Stimulated activated naive CD4-positive, alpha-beta T cell treated with Interleukin-2 at 50 U/mL for 16 hours (primary cell): Measurements from ENCODE around the gene DLG4.

Experiments used
- DNase-seq: peaks from one replicate; lab custom pipeline; 2025; lab: John Stamatoyannopoulos, UW

The DLG4 gene

GRCh38 chr17:7219812-7220592 lies at the start of gene DLG4, which contains the start of gene ACADVL:
Gene DLG4 (minus strand): TSS chr17:7219836.
Gene ACADVL (plus strand): TSS chr17:7219938. CDS start chr17:7219985, 47 bp downstream.
- peak; percentile 77 for DNase-seq

DNA sequence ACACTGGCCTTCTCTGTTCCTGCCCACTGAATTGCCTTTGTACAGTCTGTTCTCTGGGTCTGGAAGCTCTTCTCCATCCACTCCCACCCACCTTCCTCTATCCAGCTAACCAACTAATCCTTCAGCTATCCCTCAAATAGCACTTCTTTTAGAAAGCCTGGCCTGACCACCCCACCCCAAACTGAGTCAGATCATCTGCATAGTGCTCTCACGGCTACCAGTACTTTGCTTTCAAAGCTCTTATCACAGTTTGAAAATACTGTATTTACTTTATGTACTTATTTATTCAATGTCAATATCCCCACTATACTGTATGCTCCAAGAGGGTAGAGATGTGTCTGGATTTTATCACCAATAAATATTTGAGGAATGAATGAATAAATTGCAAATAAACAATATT lies 47.1 kb upstream of the DLG4 start:
- DNase-seq: no peak

DNA sequence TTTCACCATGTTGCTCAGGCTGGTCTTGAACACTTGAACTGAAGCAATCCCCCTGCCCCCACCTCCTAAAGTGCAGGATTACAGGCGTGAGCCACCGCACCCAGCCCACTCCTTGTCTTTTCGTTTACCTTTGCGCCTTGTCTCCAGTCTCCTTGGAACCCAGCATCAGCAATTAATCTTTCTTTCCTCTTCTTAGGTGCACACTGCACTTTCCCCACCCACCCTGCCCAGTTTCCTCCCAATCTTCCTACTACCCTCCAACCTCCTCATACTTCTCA lies 44.1 kb upstream of the DLG4 start:
- no peak for DNase-seq

GRCh38 chr17:7262935-7263800 lies 43.5 kb upstream of the DLG4 start:
- no peak for DNase-seq

- no peak for DNase-seq
These were observed 42.7 kb upstream of the DLG4 start, which contains the start of gene CLDN7 for GRCh38 chr17:7262192-7262934. Gene CLDN7 (minus strand): TSS chr17:7262478. CDS start chr17:7262043, 435 bp downstream.

DNA sequence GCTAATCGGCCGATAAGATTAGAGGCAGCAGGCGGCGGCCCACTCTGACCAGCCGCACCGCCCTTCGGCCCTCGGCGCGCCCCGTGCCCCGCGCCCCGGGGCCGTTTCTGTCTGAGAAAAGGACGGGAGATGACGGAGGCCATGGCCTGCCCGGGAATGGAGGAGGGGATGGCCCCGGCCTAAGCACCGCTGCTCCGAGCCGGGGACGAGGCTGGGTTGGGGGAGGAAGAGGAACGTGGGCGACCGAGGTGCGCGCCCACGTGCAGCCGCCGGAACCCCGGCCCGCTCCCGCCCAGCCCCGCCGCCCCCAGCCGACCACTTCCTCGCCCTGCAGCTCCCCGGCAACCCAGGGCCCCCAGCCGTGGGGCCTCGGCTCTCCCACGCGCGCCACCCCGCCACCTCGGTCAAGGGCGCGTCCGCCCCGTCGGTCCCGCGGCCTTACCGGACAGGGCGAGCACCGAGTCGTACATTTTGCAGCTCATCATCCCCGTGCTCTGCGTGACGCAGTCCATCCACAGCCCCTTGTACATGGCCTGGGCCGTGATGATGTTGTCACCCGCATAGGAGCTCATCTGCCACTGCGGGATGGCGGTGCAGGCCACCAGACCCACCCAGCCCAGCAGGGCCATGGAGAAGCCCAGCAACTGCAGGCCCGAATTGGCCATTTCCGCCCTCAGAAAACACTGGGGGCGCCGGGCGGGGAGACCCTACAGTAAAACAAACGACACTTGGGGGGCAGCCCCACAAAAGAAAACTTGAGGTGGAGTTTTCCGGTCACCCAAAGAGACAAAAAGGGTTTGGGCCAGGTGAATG lies 41.9 kb upstream of the DLG4 start:
- no peak for DNase-seq

DNA sequence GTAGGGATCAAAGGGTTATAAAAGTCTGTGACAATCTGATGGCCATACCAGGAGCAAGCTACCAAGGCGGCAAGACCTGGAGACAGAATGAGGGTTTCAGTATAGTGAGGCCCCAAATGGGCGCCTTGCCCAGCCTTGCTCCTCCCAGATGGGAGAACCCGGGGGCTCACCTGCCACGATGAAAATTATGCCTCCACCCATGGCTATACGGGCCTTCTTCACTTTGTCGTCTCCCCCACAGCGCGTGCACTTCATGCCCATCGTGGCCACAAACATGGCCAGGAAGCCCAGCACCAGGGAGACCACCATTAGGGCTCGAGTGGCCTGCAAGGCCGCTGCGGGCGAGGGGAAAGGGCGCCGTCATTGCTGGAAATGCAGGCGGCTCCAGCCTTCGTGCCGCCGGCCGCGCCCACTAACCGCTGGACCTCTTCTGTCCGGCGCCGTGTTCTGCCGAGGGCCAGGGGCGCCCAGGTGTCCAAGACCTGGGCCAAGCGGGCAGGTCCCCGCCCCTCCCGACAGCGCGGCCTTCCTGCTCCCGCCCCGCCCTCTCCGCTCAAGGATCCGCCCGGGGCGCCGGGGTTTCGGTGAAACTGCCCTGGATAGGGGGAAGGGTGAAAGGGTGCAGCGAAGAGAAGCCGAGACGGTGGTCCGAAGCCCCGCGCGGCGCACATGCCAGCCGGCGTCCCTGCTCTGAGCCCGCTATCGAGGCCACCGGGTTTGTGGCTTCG lies 41.2 kb upstream of the DLG4 start:
- no peak for DNase-seq

GRCh38 chr17:7260151-7260550 lies 40.5 kb upstream of the DLG4 start:
- no peak for DNase-seq

DNA sequence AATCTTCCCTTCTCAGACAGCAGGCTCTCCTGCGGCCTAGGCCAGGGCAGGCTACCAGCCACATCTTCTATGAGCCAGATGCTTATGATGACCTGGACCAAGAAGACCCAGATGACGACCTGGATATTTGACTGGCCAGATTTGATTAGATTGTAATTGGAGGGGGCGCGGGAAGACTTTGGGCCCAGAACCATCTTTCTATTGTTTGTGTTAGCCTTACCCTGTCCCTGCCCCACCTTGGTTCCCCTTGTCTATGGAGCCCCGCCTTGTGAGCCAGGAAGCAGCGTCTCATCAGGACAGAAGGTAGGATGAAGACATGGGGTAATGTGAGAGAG lies 39.9 kb upstream of the DLG4 start:
- DNase-seq: no peak

DNA sequence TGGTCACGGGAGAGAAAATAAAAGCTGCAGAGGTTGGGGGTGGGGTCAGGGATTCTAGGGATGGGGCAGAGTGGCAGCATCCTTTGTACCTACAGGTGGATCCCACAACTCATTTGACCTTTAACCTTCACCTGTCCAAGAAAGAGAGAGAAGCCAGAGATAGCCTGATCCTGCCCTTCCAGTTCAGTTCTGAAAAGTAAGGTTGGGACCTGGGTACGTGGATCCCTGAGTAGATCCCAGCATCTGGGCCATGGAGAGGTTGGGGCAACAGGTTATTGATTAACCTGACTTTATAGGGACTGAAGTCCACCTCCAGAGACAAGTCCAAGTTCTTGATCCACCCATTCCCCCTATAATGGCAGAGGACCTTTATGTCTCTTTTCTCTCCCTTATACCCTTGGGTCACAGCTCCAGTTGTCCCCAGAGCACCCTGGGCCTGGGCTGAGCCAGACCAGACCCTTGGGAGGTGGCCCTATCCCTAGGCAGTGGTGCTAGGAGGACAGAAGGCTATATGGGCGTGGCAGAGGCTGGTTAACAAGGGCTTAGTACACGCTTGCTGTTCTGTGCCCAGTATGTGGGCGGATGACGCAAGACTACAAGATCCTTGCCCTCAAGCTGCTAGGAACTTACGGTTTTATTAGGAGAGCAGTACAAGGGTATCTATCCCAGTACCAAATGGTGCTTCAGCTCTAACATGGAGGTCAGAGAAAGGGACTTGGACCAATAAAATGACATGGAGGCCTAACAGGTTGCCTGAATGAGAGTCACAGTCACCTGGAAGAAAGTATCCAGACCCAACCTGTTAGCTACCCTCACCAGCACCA lies 39.3 kb upstream of the DLG4 start:
- DNase-seq: no peak

DNA sequence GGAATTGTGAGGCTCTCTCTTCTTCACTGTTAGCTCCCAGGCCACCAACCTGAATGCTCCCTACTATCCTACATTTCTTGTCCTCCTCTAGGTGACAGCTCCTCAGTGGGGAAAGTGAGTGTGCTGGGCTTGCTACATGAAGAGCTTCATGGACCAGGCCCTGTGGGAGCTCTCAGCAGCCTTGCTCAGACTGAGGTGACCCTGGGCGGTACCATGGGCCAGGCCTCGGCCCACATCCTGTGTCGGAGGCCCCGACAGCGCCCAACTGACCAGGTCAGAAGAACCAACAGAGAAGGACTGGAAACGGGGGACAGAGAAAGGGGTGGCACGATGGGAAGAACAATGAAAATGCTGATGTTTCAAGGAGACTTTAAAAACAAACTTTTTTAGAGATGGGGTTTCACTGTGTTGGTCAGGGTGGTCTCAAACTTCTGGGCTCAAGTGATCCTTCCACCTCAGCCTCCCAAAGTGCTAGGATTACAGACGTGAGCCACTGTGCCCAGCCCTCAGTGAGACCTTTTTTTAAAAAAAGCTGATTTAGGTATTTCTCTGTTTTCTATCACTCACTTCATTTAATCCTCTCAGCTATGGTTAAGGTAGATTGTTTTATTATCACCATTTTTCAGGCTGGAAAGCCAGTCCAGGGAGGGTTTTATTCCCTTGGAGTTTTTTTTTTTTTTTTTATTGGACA lies 37.3 kb upstream of the DLG4 start:
- DNase-seq: no peak

GRCh38 chr17:7254511-7254910 lies 34.9 kb upstream of the DLG4 start:
- no peak for DNase-seq

DNA sequence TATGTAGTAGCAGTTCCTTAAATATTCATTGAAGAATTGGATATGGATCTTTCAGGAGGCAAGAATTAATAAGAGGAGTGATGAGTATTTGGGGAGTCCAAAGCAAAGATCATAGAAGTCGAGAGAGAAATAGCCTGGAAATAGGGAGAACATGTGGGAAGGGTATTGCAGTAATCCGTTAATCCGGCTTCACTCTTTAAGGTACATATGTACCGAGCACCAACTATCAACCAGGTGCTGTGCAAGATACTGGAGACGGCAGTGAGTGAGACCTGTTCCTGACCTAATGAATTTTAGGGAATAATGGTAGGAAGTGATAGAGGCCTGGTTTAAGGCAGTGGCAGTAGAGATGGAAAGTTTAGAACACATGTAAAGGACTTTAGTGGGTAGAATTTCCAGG lies 33.4 kb upstream of the DLG4 start:
- DNase-seq: no peak

DNA sequence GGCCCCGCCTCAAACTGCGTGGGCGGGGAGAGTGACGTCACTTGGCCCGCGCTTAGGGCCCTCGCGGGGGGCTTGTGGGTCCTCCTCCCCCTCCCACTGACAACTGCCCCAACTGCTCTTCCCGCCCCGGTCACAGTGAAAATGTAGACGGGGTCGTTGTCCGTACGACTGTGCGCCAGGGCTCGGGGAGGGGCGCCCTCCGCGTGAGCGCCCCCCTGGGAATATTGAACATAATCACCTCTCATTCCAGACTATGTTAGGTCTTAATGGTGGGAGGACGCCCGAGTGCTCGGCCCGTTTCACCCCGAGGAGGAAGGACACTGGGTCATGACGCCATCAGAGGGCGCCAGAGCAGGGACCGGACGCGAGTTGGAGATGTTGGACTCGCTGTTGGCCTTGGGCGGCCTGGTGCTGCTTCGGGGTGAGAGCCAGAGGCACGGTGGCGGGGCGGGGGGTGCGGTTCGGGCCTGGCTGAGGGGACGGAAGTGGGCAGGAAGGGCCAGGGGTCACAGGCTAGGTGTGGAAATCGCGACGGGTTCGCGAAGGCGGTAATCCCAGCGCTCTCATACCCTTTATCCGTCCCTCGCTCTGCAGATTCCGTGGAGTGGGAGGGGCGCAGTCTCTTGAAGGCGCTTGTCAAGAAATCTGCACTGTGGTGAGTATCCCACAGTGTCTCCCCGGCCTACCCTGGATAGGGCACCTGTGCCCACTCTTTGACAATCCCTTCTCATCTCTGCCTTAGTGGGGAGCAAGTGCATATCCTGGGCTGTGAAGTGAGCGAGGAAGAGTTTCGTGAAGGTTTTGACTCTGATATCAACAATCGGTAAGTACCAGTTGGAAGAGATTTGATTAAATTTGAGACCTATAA lies 32.8 kb upstream of the DLG4 start, which contains the start of gene ELP5:
Gene ELP5, plus strand, starts transcription at position 40 of the 868 bp plus-strand sequence. Its CDS starts 336 bp downstream, at position 376.
- DNase-seq: peak; percentile 86

DNA sequence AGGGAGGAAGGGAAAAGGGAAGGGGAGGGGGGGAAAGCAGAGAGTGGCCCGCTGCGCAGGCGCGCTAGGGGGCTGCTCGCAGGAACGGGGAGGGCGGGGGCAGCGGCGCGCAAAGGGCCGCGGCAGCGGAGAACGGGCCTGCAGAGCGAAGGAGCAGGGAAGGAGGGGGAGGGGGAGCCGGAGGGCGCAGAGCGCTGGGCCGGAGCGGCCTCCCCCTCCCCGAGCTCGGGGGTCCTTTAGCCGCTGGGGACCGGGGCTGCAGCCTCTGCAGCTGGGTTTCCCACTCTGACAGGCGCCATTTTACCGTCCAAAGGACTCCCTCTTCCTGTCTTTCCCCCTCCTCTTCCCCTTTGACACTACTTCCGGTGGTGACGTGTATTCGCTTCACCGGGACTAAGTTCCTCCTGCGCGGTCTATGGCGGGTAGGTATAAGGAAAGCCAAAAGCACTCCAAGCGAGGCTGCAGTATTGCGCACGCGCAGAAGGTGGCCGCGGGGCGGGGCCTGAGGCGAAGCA lies 32.1 kb upstream of the DLG4 start, which contains the start of gene CTDNEP1:
Gene CTDNEP1, minus strand, starts transcription at position 74 of the 515 bp plus-strand sequence. CDS start 438 bp downstream, outside the sequence.
- peak; percentile 96 for DNase-seq

DNA sequence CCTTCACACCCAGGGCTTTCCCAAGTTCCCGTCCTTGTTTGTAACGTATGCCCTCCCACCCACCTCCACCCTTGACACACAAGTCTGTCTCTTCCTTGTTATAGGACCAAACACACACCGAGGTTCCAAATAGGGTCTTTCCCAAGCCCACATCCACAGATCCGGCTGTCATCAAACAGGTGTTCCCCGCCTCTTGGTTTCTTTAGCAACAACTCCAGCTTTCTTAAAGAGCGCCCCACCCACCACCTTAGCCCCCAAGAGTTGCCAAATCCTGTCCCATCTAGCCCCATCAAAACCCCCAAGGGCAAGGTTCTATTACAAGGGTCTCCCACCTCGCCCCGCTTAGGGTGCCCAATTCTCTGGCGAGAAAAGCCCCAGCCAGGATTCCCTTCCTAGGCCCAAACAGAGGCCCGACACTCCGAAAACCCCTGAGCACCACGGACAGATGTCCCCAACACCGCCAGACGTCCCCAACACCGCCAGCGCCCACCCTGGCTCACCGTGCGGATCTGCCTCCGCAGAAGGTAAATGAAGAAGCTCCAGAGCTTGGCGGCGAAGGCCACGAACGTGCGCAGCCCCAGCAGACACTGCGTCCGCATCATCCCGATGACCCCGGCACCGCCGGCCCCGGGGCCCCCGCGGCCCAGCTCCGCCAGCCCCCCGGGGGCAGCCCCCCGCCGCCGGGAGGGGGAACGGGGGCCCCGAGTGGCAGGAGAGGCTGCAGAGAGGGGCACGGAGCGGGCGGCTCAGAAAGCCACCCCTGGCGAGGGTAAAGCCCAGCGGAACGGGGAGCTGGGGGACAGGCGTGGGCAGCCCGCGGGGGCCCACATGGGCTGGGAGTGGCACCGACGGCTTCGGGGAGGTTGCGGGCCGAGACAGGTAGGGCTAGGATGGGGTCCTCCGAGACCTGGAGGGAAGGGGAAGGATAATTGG lies 31.3 kb upstream of the DLG4 start:
- DNase-seq: no peak

- DNase-seq: no peak
These were observed 30.2 kb upstream of the DLG4 start for GRCh38 chr17:7249830-7250229.
